Astrocyte (in vitro differentiated cells and primary cell): ENCODE results near the gene TAF3. TPM values are rescaled to one million over a fixed set of nuclear protein-coding genes. Genes with fewer than 3 reads are reported as not detected.

Experiments used
- DNase-seq: peaks from one replicate; pipeline ENCODE4 v3.0.0-alpha.2; 2010; ENCODE audit warnings: low read depth
- FAIRE-seq: peaks from 2 replicates; lab custom pipeline; 2011; peaks lifted over from hg19 to GRCh38; lab: Jason Lieb, UNC
- H2AFZ ChIP-seq: 2 replicates; pipeline ENCODE4 v1.6.0; 2012; ENCODE audit warnings: low read depth, low read length, inconsistent platforms
- H3K27ac ChIP-seq: 2 replicates; pipeline ENCODE4 v1.5.1; 2011; ENCODE audit warnings: low read depth, low read length, inconsistent platforms
- H3K27me3 ChIP-seq: 2 replicates; pipeline ENCODE4 v1.6.0; 2011; ENCODE audit warnings: low read length, inconsistent platforms; ENCODE audit not compliant: insufficient read depth
- H3K36me3 ChIP-seq: 2 replicates; pipeline ENCODE4 v1.5.1; 2011; ENCODE audit warnings: low read length, inconsistent platforms; ENCODE audit not compliant: insufficient read depth
- H3K4me1 ChIP-seq: 2 replicates; pipeline ENCODE4 v1.5.1; 2011; ENCODE audit warnings: low read length, inconsistent platforms; ENCODE audit not compliant: insufficient read depth
- H3K4me2 ChIP-seq: 2 replicates; pipeline ENCODE4 v1.6.0; 2012; ENCODE audit warnings: low read length, inconsistent platforms
- H3K4me3 ChIP-seq: 2 replicates; pipeline ENCODE4 v1.5.1; 2011; ENCODE audit warnings: low read depth, mild to moderate bottlenecking, low read length, inconsistent platforms; ENCODE audit not compliant: insufficient read depth
- H3K79me2 ChIP-seq: 2 replicates; pipeline ENCODE4 v1.6.0; 2012; ENCODE audit warnings: mild to moderate bottlenecking, low read length, inconsistent platforms; ENCODE audit not compliant: insufficient read depth
- H3K9ac ChIP-seq: 2 replicates; pipeline ENCODE4 v1.6.0; 2012; ENCODE audit warnings: mild to moderate bottlenecking, low read length, inconsistent platforms
- H3K9me3 ChIP-seq: 2 replicates; pipeline ENCODE4 v1.5.1; 2012; ENCODE audit warnings: low read depth, mild to moderate bottlenecking, low read length, inconsistent platforms; ENCODE audit not compliant: insufficient read depth
- H4K20me1 ChIP-seq: 2 replicates; pipeline ENCODE4 v1.6.0; 2012; ENCODE audit warnings: low read length, inconsistent platforms; ENCODE audit not compliant: insufficient read depth
- H3K27ac Mint-ChIP-seq: one replicate; pipeline ENCODE4 v1.8.0; 2021; ENCODE audit warnings: mild to moderate bottlenecking, mixed read lengths; ENCODE audit not compliant: unreplicated experiment
- H3K27me3 Mint-ChIP-seq: one replicate; pipeline ENCODE4 v1.8.0; 2021; ENCODE audit warnings: low read depth, mixed read lengths; ENCODE audit not compliant: unreplicated experiment
- H3K36me3 Mint-ChIP-seq: one replicate; pipeline ENCODE4 v1.8.0; 2021; ENCODE audit warnings: low read depth, mixed read lengths; ENCODE audit not compliant: unreplicated experiment
- H3K4me1 Mint-ChIP-seq: one replicate; pipeline ENCODE4 v1.8.0; 2021; ENCODE audit warnings: low read depth, mixed read lengths; ENCODE audit not compliant: unreplicated experiment
- H3K4me3 Mint-ChIP-seq: one replicate; pipeline ENCODE4 v1.8.0; 2021; ENCODE audit warnings: mild to moderate bottlenecking, moderate library complexity, mixed read lengths; ENCODE audit not compliant: unreplicated experiment
- H3K9me3 Mint-ChIP-seq: one replicate; pipeline ENCODE4 v1.8.0; 2021; ENCODE audit warnings: mild to moderate bottlenecking, mixed read lengths; ENCODE audit not compliant: unreplicated experiment
- CTCF ChIP-seq: IDR thresholded peaks from 2 replicates; pipeline ENCODE4 v1.5.1; 2011; ENCODE audit warnings: low read depth, mild to moderate bottlenecking, inconsistent platforms, low read length, moderate library complexity; ENCODE audit not compliant: insufficient read depth
- EZH2 ChIP-seq: IDR thresholded peaks from 2 replicates; pipeline ENCODE4 v1.6.1; 2012; ENCODE audit warnings: mild to moderate bottlenecking, low read length, inconsistent platforms; ENCODE audit not compliant: insufficient read depth
- total RNA-seq: library from RNA; stranded (reverse); gene quantifications from 2 replicates; pipeline ENCODE4 v1.2.1, GENCODE V29; 2021

TAF3 gene
- total RNA-seq, 1 donor from 2014 or later, result 10.2 TPM

DNA sequence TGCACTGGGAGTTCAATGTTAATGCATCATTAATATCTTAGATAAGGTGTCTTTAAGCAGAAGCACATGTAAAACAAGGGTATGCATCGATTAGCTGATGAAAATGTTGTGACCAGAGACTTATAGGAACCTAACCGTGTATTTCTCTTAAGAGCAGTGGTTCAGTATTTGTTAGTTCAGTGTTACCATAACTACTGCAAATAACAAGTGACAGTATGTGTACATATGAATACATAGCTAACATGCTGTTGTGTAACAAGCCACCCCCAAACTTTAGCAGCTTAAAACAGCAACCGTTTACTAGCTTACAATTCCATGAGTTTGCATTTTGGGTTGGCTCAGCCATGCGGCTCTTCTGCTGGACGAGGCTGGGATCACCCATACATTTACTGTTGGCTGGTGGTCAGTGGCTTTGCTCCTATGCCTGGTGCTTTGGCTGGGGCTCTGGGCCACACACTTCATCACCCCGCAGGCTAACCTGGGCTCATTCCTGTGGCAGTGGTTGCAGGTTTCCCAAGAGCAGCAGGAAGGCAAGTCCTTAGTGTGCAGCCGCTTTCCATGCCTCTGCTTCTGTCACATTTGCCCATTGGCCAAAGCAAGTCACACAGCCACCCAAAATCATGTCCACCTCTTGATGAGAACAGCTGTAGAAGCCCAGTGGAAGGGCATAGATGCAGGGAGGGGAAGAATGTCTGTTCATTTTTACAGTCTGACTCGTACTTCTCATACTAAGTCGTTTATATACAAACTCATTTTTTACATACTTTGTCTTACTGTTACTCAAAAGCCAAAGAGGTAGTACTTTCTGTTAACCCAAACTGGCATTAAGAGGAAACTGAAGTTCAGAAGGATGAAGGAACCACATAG lies 132.9 kb downstream of the TAF3 start:
- H4K20me1 ChIP-seq, result no peaks in the 10 kb centered on the region
- no peak overlapping the region for H3K27ac ChIP-seq
- peaks cover under 1% of the 10 kb centered on the region for H3K79me2 ChIP-seq
- H3K9ac ChIP-seq, result no peak overlapping the region
- H3K4me2 ChIP-seq, result no peak overlapping the region
- no peak overlapping the region for H3K4me3 Mint-ChIP-seq
- H3K9me3 ChIP-seq, result no peaks in the 10 kb centered on the region
- H3K4me1 ChIP-seq, result peaks cover 6% of the 10 kb centered on the region
- no peak overlapping the region for H3K27ac Mint-ChIP-seq
- no peak overlapping the region for H2AFZ ChIP-seq
- DNase-seq (peak; percentile 50), FAIRE-seq (no peak)
- peaks cover 2% of the 10 kb centered on the region for H3K36me3 Mint-ChIP-seq
- no peaks in the 10 kb centered on the region for H3K27me3 Mint-ChIP-seq
- H3K36me3 ChIP-seq, result no peaks in the 10 kb centered on the region
- TF ChIP-seq CTCF (no peak), EZH2 (no peak)
- H3K9me3 Mint-ChIP-seq, result peaks cover 6% of the 10 kb centered on the region
- H3K4me1 Mint-ChIP-seq, result peaks cover 10% of the 10 kb centered on the region
- H3K4me3 ChIP-seq, result no peak overlapping the region
- no peaks in the 10 kb centered on the region for H3K27me3 ChIP-seq

DNA sequence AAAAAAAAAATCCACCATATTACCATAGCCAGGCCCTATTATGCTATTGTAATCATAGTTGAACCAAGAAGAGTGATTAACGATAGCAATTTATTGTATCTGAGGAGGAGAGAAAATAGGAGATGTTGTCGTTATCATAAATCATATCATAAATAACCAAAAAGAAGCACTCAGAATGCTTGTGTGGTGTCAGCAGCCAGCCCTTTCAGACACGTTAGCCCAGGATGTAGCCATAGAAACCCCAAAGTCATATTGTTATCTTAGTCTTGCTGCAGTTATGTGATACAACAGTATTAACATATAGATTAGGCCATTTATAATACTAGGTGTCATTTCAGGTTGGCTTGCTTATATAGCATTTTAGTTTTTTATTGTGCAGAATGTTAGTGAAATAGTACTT lies 134.0 kb downstream of the TAF3 start:
- no peak overlapping the region for H3K9ac ChIP-seq
- Mint-ChIP-seq H3K36me3 (peaks cover 2% of the 10 kb centered on the region), H3K9me3 (peaks cover 6% of the 10 kb centered on the region), H3K27me3 (no peaks in the 10 kb centered on the region), H3K27ac (no peak overlapping the region), H3K4me1 (peaks cover 19% of the 10 kb centered on the region), H3K4me3 (no peak overlapping the region)
- peaks cover 6% of the 10 kb centered on the region for H3K4me1 ChIP-seq
- H3K9me3 ChIP-seq, result no peaks in the 10 kb centered on the region
- H3K36me3 ChIP-seq, result no peaks in the 10 kb centered on the region
- H3K27ac ChIP-seq, result no peak overlapping the region
- TF ChIP-seq EZH2 (no peak), CTCF (no peak)
- peaks cover 3% of the 10 kb centered on the region for H3K79me2 ChIP-seq
- no peaks in the 10 kb centered on the region for H3K27me3 ChIP-seq
- H2AFZ ChIP-seq, result no peak overlapping the region
- no peak overlapping the region for H3K4me2 ChIP-seq
- FAIRE-seq, result no peak
- no peak overlapping the region for H3K4me3 ChIP-seq
- DNase-seq, result no peak
- H4K20me1 ChIP-seq, result no peaks in the 10 kb centered on the region

- H3K4me2 ChIP-seq, result no peak overlapping the region
- Mint-ChIP-seq H3K9me3 (peaks cover 6% of the 10 kb centered on the region), H3K36me3 (peaks cover 2% of the 10 kb centered on the region), H3K27ac (peak overlapping the region; percentile 6), H3K27me3 (no peaks in the 10 kb centered on the region), H3K4me1 (peaks cover 20% of the 10 kb centered on the region), H3K4me3 (no peak overlapping the region)
- no peak overlapping the region for H3K9ac ChIP-seq
- DNase-seq (no peak), FAIRE-seq (no peak)
- no peaks in the 10 kb centered on the region for H3K27me3 ChIP-seq
- H3K79me2 ChIP-seq, result peaks cover 3% of the 10 kb centered on the region
- no peaks in the 10 kb centered on the region for H3K36me3 ChIP-seq
- no peaks in the 10 kb centered on the region for H3K9me3 ChIP-seq
- H3K4me1 ChIP-seq, result peaks cover 6% of the 10 kb centered on the region
- no peak overlapping the region for H2AFZ ChIP-seq
- H3K27ac ChIP-seq, result no peak overlapping the region
- TF ChIP-seq EZH2 (no peak), CTCF (no peak)
- no peaks in the 10 kb centered on the region for H4K20me1 ChIP-seq
- no peak overlapping the region for H3K4me3 ChIP-seq
Observed at GRCh38 chr10:7953447-7953846, 135.1 kb downstream of the TAF3 start.
